Activated CD4-positive, alpha-beta T cell treated with anti-CD3 and anti-CD28 coated beads, Interleukin-2, amount 50 U/mL, for 24 hours (primary cell): Measurements from ENCODE around the gene TGIF2.

ENCODE experiments used
- DNase-seq, 2 donors: peaks; one replicate each; pipeline ENCODE4 v3.0.0-alpha.2; 2020; ENCODE audit warnings: low read depth in 1 of 2, low spot score in 1 of 2

TGIF2 gene

GRCh38 chr20:36573103-36573797 lies at the start of gene TGIF2:
TSS of gene TGIF2 (plus strand) at chr20:36573597. CDS start at chr20:36578775, 5,178 bp downstream.
- DNase-seq, result peak; percentile 76 to 81

GRCh38 chr20:36525620-36526365 lies 47.6 kb upstream of the TGIF2 start:
- no peak for DNase-seq

- no peak for DNase-seq
Observed at GRCh38 chr20:36526521-36527011, 46.8 kb upstream of the TGIF2 start.

- no peak for DNase-seq
Observed at GRCh38 chr20:36527331-36528125, 45.9 kb upstream of the TGIF2 start.

GRCh38 chr20:36528176-36528874 lies 45.1 kb upstream of the TGIF2 start:
- no peak for DNase-seq

- DNase-seq, result no peak
Observed at GRCh38 chr20:36528875-36529417, 44.5 kb upstream of the TGIF2 start.

GRCh38 chr20:36532388-36532787 lies 41.0 kb upstream of the TGIF2 start:
- DNase-seq, result no peak

- no peak for DNase-seq
Observed at GRCh38 chr20:36532822-36533221, 40.6 kb upstream of the TGIF2 start.

- DNase-seq, result no peak
Observed at GRCh38 chr20:36538026-36538722, 35.2 kb upstream of the TGIF2 start.

- DNase-seq, result no peak
Observed at GRCh38 chr20:36540551-36541211, 32.7 kb upstream of the TGIF2 start.

GRCh38 chr20:36541227-36541767 lies 32.1 kb upstream of the TGIF2 start, which contains the start of gene MYL9:
TSS of gene MYL9 (plus strand) at chr20:36541519. CDS start at chr20:36544885, 3,366 bp downstream.
- DNase-seq, result no peak

GRCh38 chr20:36541768-36542488 lies 31.5 kb upstream of the TGIF2 start:
- no peak for DNase-seq

- DNase-seq, result no peak
Observed at GRCh38 chr20:36542516-36543183, 30.7 kb upstream of the TGIF2 start.

GRCh38 chr20:36543184-36544133 lies 29.9 kb upstream of the TGIF2 start:
- no peak for DNase-seq

- DNase-seq, result no peak
Observed at GRCh38 chr20:36544134-36545018, 29.0 kb upstream of the TGIF2 start.
